Left forelimb (tissue), 1 donor: ENCODE results near the gene VPS18.

Source experiments
- DNase-seq: peaks from one replicate; pipeline ENCODE4 v3.0.0-alpha.2; 2018; ENCODE audit warnings: low spot score

Gene VPS18

DNA sequence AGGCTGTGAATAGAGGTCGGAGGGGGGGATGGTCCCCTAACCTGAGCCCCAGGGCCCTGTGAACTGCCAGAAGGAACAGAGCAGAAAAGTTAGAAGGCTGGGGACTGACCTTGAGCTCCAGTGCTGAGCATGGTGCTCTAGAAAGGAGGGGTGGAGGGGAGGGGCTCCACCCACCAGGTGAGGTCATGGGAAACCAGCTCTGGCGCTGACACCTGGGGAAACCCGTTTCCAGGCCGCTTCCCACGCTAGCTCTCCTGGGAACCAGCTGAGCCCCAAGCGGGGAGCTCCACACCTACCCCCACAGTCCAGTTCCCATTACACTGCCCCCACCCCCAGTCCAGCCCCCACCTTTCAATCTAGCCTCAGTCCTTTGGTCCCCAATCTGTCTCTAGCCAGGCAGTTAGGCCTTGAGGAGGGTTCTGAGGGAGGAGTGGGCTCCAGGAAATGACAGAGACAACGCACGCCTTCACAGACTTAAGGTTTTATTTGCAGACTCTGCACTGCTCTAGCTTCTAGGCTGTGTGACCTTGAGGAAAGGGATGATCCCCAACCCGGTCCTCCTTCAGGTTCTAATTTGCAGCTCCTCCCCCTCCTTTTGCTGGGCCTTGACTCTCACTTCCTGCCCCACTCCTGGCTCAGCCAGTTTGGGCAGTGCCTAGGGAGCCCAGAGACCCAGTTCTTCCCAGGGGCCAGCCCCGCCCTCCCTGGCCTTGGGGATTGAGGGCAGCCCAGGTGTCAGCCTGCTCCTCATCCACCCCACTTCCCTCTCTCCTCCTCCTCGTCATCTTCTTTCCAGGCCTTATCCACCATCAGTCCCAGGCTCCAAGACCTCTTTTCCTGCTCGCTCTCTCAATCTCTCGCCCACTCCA lies 22.3 kb upstream of the VPS18 start:
- DNase-seq = no peak

DNA sequence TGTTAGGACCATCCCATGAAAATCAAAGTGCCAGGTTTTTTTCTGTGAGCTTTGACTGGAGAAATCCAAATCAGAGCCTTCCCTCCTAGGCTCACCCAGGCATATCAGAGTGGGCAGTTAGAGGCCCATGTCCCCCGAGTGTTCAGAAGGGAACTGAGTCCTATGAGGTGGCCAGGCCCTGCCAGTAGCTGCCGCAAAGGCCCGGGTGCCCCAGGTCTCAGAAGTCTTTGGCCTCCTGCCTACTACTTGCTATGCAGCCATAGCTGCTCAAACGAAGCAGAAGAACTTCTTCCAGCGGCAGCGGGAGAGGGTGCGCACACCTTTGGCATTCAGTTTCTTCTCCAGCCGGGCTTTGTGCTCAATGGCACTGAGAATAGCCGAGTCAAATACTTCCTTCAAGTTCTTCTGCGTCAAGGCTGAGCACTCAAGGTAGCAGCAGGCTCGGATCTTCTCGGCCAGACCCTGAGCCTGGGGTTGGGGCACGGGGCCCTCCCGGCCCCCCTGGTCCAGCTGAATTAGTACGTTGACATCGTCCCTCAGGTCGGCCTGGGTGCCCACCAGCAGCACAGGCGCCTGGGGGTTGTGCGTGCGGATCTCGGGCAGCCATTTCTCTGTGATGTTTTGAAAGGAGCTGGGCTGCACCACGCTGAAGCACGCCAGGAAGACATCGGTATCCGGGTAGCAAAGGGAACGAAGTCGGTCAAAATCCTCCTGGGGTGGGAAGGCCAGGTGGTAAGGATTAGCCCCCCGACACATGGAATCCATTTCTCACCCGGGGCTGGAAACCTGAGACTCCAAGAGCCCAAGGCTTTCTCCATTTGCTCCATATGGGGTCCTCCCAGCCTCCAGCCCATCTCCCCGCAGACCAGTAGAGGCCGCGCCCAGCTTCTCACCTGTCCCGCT lies 21.2 kb upstream of the VPS18 start:
- no peak for DNase-seq

DNA sequence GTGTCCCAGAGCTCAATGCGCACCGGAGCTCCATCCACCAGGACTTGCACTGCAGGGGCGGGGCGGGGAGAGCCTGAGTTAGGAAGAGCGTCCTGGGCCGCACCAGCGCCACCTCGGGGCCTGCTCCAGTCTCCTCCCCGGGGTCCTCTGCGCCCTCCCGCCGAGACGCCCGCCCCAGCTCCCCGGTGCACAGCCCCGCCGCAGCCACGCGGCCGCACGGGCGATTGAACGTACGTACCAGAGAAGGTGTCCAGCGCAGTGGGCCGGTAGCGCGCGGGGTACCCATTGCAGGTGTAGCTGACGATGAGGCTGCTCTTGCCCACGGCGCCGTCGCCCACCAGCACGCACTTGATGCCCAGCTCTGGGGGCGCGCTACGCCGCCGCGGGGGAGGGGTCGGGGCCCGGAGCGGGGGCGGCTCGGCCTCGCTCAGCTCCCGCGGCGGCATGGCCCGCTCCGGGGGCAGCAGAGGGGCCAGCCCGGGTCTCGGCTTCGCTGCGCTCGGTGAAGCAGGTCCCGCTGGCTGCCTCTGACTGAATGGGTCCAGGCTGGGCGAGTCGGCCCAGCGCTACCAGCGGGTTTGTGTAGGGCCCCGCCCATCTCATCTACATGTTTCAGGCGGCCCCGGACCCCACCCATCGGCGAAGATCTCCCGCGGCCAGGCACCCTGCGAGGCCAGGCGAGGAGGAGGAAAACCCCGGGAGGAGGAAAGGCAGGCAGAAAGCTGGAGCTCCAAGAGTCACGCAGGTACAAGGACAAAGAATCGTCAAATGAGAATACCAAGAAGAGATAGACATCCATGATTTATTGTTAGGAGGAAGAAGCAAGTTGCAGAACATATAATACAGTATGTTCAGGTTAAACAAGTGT lies 20.3 kb upstream of the VPS18 start, which contains the start of gene RHOV:
RHOV (minus strand) TSS at position 541 of the 868 bp plus-strand sequence; CDS start at position 446, 95 bp downstream.
- no peak for DNase-seq

DNA sequence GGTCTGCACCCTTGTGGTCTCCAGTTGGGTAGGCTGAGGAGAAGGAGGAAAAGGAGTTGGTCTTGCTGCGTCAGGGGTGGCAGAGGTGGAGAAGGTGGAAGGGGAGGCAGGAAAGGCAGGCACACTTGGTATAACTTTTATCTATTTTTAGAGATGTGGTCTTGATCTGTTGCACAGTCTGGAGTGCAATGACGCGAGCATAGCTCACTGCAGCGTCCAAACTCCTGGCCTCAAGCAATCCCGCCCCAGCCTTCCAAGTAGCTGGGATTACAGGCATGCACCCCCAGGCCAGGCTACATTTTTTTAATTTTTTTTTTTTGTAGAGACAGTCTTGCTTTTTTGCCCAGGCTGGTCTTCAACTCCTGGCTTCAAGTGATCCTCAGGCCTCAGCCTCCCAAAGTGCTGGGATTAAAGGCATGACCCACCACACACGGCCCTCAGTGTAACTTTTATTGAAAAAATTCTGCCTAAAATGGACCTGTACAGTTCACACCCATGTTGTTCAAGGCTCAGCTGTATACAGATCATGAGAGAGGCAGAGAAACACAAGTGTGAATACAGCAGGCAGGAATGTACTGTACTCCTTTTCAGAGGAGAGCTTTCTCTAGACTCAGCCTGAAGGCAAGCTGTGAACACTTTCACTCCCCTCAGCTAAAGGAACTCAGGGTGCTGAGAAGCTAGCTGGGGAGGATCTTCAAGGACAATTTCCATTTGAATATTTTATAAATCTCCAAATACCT lies 18.1 kb upstream of the VPS18 start:
- no peak for DNase-seq

DNA sequence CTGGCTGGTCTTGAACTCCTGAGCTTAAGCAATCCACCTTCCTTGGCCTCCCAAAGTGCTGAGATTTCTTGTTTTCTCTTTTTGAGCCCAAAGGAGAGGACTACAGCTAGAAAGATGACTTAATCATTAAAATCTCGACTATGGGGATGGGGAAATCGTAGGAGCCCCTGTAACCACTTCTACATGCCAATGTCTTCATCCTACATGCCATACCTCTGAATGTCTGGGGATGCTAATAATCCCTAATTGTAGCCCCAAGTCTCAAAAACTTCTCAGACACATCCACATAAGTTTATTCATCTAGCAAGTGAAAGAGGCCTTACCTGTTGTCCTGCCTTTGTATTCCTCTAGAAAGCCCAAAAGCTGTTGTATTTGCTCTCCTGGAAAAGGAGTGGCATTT lies 16.6 kb upstream of the VPS18 start:
- DNase-seq = no peak

DNA sequence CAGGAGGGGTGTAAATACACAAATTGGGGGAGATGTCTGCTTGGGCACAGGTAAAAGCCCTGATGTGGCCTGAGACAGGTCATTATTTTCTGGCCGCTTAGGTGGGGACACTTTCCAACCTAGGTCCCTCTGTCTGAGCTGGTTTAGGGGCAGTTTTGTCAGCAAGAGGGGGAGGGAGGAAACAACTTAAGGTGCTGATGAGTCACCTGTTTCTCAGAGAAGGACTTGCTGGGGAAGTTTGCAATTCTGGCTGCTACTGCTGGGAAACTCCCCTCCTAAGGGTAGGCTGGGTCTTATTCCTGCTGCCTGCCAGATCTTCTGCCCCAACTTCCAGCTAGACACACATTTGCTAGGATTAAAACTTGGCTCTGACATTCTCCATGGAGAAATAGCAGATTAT lies 15.5 kb upstream of the VPS18 start:
- no peak for DNase-seq

DNA sequence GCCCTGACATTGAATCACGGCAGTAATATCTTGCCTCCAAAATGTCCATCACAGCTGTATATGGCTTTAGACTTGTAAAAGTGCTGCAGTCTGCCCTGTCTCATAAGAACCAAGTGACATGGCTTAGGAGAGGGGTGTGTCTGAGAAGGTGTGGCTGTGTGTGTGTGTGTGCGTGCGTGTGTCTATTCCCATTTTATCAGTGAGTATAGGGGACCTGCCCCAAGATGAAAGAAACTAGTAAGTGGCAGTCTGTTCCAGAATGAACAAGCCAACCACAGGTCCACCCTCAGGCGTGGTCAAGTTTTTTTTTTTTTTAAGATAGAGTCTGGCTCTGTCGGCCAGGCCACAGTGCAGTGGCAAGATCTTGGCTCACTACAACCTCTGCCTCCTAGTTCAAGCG lies 14.6 kb upstream of the VPS18 start:
- no peak for DNase-seq

DNA sequence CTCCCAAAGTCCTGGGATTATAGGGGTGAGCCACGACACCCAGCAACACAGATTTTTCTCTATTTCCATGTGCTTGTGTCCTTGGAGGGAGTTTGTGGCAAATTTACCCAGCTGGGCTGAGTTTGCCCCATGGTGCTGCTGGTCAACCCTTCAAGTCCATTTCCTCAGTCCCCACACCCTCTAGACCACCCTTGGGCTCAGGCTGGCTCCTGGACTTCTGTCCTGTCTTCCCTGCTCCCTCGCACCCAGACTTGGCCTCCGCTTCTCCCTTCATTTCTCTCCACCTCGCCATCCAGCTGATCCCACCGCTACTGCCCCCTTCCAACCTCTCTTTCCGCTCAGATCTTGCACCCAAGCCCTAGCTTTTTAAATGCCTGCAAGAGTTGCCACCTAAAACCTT lies 12.9 kb upstream of the VPS18 start:
- DNase-seq = no peak

DNA sequence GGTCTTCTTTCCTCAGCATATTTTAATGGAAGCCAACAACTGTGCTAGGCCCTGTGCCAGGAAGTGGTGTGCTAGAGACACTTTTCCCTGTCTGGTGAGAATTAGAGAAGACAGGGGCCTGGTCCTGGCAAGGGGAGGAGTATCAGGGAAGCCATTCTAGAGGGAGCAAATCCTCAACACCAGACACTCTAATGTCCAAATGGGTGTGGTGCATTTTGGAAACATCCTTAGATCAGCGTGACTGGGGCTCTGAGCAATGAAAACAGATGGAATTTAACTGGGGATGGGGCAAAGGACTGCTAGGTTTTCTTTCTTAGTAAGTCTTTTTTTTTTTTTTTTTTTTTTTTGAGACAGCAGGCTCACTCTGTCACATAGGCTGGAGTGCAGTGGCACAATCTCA lies 7.7 kb upstream of the VPS18 start:
- DNase-seq = no peak

DNA sequence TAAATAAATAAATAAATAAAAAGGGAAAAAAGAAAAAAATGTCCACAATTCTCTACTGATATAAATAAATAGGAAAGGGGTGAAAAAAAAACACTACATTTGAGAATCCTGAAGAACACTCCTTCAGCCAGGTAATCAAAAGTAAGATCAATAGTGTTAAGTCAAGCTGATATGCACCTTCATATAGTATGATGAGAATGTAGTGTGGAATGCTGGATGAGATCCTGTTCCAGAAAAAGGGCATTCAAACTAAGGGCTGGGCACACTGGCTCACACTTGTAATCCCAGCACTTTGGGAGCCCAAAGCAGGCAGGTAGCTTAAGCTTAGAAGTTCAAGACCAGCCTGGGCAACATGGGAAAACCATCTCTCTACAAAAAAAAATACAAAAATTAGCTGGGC lies 5.1 kb upstream of the VPS18 start:
- DNase-seq = no peak

DNA sequence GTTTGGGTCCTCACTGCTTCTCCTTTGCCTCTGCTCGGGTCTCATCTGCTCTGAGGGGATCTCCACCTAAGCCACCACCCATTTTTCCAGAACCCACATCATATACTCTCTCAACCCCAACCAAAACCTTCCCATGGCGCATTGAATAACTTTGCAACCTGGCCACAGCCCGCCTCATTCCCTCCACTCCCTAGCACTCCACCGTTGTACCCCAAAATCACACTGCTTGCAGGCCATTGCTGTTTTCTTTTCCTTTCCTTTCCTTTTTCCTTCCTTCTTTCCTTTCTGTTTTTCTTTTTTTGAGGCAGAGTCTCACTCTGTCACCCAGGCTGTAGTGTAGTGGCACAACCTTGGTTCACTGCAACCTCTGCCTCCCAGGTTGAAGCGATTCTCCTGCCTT lies 3.1 kb upstream of the VPS18 start:
- DNase-seq = no peak

DNA sequence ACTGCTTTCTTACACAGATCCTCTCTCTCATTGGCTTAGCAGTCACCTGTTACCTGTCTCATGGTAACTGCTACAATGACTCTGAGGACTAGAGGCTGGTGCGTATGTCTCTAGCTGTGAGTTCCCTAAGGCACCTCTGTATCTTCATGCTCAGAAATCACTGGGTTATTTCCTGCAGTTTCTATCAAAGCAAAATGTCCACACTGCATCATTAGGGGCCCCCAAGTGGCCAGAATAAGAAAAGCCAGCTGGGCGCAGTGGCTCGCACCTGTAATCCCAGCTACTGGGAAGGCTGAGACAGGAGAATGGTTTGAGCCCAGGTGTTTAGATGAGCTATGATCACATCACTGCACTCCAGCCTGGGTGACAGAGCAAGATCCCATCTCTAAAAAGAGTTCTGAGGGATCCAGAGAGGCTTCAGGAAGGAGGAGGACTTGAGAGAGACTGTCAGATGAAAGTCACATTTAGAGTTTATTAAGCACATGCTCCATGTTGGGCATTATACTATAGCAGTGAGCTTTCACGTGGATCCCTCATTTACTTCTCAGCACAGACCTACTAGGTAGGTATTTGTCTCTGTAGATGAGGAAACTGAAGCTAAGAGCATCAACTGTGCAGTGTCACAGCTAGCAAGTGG lies 2.3 kb upstream of the VPS18 start:
- no peak for DNase-seq

DNA sequence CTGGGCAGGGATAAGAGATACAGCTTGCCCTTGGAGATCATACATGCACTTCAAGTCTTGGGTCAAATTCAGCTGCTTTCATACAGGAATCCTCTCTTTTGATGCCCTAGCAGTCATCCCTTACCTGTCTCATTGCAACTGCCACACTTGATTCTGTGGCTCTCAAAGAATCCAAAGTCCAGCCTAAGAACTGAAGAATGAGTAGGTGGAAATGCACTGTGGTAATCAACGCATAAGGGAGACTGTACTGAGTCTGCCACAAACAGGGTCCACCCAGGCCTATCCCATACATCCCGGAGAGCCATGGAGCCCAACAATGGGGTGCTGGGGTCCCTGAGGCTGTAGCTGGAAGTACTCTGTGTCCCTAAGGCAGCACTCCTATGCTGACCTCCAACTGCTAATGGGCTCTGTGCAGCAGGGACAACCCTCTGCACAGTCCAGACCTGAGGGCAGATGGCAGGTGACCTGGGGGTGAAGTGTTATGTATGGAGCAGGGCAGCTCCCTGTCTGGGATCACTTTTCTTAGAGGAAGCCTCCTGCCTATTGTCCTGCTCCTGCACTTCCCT lies 1.7 kb upstream of the VPS18 start:
- no peak for DNase-seq

DNA sequence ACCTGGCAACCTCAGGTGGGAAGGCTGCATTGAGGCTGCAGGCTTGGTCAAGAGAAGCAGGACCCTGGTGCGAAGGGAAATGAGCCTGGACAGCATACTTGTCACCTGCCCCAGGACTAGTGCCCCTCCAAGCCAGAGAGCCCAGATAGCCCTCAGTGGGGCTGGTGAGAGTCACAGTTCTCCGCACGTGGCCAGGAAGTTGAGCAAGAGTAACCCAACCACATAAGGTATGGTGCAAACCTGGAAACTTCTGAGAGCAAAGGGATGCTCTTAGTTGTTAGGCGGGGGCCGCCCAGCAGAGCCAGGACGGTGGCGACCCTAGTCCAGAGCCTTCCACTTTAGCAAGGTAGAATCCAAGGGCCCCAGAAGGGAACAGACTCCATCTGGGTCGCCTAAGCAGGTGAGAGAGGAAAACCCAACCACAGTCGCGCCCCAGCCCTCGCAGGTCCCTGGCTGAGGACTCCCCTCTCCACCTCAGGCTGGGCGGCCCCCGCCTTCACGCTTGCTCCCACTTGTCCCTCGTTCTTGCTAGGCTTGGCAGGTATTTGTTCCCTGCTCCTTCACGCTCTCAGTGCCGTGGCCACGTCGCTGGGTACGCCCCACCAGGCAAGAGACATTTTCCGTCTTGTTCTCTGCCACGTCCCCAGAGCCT lies 1.1 kb upstream of the VPS18 start:
- no peak for DNase-seq

DNA sequence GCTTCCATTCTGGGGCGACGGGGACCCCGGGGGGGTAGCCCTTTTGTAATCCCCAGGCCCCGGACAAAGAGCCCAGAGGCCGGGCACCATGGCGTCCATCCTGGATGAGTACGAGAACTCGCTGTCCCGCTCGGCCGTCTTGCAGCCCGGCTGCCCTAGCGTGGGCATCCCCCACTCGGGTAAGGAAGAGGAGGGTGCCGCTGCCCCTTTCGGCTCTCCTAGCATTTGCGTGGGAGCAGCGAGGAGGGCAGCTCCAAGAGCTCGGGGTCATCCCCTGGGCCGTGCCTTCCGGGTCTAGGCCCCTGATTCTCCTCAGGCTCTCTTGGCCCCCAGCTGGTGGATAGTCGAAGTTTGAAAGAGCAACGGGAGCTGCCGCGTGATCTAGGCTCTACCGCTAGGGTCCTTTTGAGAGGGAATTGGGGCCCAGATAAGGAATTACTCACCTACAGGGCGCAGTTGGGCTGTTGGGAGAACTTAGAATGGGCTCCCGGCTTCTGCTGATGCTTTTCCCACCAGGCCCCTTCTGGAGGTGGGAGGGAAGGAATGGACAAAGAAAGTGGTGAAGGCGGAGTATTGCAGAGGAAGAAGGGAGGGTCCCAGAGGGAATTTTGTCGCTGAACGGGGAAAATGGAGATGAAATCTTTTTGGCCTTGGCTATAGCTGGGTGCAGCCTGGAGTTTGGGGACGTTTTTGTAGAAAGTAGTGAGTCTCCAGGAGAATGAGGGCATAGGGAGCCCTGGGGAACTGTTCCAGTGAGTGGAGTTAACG lies 615 bp downstream of the VPS18 start:
- peak; percentile 74 for DNase-seq

DNA sequence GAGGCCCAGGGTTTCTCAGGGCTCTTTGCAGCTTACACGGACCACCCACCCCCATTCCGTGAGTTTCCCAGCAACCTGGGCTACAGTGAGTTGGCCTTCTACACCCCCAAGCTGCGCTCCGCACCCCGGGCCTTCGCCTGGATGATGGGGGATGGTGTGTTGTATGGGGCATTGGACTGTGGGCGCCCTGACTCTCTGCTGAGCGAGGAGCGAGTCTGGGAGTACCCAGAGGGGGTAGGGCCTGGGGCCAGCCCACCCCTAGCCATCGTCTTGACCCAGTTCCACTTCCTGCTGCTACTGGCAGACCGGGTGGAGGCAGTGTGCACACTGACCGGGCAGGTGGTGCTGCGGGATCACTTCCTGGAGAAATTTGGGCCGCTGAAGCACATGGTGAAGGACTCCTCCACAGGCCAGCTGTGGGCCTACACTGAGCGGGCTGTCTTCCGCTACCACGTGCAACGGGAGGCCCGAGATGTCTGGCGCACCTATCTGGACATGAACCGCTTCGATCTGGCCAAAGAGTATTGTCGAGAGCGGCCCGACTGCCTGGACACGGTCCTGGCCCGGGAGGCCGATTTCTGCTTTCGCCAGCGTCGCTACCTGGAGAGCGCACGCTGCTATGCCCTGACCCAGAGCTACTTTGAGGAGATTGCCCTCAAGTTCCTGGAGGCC lies 5.4 kb downstream of the VPS18 start:
- no peak for DNase-seq

DNA sequence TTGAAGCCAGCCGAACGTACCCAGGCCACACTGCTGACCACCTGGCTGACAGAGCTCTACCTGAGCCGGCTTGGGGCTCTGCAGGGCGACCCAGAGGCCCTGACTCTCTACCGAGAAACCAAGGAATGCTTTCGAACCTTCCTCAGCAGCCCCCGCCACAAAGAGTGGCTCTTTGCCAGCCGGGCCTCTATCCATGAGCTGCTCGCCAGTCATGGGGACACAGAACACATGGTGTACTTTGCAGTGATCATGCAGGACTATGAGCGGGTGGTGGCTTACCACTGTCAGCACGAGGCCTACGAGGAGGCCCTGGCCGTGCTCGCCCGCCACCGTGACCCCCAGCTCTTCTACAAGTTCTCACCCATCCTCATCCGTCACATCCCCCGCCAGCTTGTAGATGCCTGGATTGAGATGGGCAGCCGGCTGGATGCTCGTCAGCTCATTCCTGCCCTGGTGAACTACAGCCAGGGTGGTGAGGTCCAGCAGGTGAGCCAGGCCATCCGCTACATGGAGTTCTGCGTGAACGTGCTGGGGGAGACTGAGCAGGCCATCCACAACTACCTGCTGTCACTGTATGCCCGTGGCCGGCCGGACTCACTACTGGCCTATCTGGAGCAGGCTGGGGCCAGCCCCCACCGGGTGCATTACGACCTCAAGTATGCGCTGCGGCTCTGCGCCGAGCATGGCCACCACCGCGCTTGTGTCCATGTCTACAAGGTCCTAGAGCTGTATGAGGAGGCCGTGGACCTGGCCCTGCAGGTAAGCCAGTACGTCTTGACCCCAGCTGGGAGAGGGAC lies 6.2 kb downstream of the VPS18 start:
- DNase-seq = no peak

DNA sequence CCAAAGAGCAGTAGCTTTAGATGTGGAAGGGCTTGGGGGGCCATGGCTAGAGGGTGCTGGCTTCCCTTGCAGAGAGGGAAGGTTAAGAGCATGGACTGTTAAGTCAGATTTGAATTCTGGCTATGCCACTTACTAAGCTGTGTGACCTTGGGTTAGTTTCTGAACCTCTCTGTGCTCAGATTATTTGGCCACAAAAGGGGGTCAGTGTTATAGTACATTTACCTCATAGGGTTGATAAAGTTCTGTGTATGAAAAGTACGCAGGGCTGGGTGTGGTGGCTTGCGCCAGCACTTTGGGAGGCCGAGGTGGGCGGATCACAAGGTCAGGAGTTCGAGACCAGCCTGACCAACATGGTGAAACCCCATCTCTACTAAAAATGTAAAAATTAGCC lies 6.8 kb downstream of the VPS18 start:
- no peak for DNase-seq
